Putamen (tissue), 1 donor: ENCODE data around the gene LHFPL2.

Source experiments
- DNase-seq: peaks from one replicate; pipeline ENCODE4 v3.0.0-alpha.2; 2016; ENCODE audit warnings: low spot score

LHFPL2 gene

GRCh38 chr5:78595458-78595921 lies 53.1 kb downstream of the LHFPL2 start:
- no peak for DNase-seq

DNA sequence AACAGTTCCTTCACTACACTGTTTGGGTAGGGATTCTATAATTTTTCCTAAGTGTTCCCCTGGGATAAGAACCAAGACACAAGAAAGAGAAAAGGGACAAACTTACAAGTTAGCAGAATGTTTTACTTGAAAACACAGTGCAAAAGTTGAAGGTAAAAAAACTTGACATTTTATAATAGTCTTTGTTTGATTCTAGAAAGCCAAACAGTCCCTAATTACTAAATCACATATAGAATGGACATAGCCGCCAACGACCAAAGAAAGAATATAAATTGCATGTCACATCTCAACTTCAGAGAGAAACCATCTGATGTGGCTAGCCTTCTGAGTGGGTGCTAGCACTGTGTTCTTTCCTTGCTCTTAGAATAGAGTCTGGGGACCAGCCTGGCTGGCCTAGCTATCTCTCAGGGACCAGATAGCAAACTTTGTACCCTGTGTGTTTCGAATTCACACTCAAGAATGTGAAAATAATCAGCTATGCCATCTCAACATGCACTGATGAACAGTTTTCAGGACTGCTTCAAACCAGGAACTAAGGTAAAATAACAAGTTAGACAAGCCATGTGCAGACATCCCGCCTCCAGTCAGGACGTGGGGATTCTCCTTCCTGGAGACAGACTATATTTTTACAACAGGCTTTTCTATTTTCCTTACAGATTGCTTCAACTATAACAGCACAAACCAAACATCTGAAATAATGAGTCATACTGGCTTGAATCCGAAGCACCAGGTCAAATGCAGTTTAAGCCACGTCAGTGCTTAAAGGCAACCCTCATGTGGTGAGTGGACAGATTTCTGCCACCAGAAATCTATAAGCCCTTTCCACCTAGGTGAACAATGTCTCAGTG lies 53.7 kb downstream of the LHFPL2 start:
- DNase-seq = no peak

DNA sequence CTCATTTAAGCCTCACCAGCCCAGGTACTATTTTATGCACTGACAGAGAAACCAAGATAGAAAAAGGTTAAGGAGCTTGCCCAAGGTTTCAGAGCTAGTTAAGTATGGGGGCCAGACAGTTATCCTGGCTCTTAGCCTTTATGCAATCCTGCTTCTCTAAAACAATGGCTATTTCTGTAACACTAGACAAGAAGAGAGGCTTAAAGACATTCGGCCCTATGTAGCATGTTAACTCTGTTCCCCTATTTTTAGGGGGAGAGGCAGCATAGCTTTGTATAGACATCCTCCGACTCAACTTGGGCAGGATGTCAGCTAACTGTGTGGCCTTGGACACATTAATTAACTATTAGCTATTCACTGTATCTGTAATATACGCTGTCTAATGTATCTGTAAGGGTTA lies 54.6 kb downstream of the LHFPL2 start:
- no peak for DNase-seq

DNA sequence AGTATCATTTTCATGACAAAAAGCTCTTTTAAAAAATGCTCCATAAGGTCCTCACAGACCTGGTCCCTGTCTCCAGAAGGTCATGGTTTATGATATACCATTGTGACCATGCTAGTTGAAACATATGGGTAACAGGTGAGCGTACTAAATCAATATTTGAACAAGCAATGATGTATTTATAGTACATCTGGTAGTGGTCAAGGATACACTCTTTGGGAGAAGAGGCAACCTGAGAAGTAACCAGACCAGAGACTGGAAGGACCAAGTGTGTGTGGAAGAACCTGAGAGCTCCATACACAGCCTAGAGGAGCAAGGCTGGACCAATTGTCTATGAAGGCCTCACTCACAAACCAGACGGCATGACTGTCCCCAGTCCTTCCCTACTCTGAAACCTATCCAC lies 55.1 kb downstream of the LHFPL2 start:
- DNase-seq = no peak

GRCh38 chr5:78592735-78593386 lies 55.7 kb downstream of the LHFPL2 start:
- no peak for DNase-seq

- no peak for DNase-seq
Observed at GRCh38 chr5:78591972-78592700, 56.4 kb downstream of the LHFPL2 start.

DNA sequence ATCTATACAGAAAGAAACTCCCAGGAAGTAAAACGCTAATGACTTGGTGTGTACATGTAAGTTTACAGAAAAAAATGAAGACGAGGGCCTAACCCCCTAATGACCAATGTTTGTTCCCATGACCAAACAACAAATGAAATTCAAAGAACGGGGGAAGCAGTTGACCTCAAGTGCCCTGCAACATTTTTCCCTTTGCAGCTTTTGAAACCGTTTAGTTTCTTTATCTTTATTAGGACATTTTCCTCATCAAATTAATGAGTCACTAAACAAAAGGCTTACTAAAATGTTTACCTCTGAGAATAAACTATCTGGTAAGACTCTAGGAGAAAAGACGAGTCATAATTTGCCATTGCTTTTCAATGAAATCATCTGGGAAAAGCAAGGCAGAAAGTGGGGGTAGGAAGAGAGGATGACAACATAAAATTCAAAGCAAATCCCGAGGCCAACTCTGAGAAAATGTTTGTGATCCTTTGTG lies 57.4 kb downstream of the LHFPL2 start:
- no peak for DNase-seq

DNA sequence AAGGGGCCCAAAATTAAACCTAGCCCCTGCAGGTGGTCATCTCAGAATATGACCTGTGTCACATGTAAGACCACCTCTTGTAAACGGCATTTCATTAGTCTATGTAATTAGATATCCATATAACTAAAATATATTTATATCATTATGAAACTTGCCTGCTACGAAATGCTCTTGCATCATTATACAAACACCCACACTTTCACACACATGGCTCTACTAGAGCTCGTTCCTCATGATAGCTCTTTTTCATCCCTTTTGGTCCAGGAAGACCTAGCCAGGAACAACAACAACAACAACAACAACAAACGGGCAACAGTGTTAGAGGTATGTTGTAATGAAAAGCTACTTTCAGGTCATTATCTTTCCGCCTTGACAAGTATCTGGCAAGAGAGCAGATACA lies 58.6 kb downstream of the LHFPL2 start:
- no peak for DNase-seq

- no peak for DNase-seq
Observed at GRCh38 chr5:78588507-78588906, 60.1 kb downstream of the LHFPL2 start.

DNA sequence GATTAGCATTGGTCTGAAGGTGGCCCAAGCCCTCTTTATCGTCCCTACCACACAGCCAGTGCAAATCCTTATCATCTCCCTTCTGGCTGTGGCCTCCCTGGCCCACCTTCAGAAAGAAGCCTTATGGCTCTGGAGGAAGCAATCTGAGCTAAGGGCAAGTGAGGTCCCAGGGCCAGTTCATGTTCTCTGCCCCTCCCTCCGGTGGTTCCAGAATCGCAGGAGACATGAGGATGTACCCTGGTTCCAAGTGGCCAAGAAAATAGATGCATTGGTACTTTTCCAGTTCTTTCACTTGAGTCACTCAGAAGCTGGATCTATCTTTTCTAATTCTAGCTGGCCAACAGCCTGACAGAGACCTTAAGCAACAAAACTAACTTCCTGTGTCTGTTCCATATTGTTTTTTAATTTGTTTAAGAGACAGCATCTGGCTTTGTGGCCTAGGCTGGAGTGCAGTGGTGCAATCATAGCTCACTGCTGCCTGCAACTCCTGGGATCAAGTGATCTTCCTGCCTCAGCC lies 60.7 kb downstream of the LHFPL2 start:
- no peak for DNase-seq

DNA sequence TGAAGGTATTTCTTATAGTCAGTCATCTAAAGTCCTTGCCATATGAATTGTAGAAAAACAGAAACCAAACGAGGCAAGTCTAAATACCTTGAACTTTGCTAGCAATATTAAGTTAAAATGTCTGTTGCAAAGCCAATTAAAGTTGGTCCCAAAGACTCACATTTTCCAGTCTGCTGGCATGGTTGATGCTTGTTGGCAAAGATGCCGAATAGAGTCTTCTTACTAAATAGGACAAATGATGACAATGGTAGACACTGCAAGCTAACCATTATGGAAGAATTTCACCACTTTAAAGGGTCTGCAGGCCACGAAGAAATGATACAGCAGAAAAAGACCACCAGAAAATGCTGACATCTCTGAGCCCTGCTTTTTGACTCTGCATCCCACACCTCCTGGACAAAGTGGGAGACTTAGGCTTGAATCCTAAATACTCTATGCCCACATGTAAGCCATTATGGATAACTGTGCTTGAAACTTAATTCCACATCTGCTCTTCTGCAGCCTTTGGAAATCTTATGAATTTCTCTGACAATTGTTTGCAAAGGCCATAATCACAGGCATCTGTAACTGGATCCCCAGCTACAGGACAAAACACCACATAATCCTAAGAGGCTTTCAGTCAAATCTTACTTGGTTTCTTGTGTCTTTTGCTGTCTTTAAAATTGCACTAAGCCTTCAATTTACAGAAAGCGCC lies 61.3 kb downstream of the LHFPL2 start:
- no peak for DNase-seq

DNA sequence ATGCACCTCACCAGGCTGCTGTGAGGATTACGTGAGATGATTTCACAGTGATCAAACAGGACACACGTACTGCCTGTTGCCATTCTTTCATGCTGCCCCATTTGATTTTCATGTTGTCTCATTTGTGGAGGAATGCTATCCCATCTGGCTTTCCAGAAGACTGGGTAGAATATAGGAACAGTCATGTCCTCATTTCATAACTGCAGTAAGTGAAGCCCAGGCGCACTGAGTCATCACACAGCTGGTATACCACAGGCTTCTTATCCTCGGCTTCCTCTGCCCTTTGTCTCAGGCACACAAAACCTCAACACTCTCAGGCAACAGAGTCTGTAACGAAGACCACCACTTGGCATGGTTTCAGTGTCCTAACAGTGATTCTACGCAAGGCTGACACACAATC lies 62.3 kb downstream of the LHFPL2 start:
- DNase-seq = no peak

- no peak for DNase-seq
Observed at GRCh38 chr5:78578015-78578414, 70.6 kb downstream of the LHFPL2 start.

- no peak for DNase-seq
Observed at GRCh38 chr5:78577071-78577807, 71.3 kb downstream of the LHFPL2 start.

- DNase-seq = no peak
Observed at GRCh38 chr5:78576376-78576775, 72.2 kb downstream of the LHFPL2 start.

DNA sequence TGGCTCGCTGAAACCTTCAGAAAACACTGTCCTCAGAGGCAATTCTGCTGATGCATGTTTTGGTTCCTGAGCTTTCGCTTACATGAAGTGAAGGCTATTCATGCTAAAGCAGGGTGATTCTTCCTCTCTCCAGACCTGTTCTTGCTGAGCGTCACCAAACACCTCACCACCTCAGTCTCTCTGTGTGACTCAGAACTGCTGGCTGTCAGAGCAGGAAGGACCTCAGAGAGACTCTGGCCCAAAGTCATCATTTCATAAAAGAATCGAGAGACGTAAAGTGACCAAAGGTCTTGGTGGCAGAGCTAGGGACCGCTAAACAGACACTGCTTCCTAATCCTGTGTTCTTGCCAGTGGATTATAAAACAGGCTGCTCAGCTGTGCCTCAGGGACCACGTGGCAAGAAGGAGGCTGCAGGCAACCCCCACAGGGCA lies 73.8 kb downstream of the LHFPL2 start:
- DNase-seq = no peak

DNA sequence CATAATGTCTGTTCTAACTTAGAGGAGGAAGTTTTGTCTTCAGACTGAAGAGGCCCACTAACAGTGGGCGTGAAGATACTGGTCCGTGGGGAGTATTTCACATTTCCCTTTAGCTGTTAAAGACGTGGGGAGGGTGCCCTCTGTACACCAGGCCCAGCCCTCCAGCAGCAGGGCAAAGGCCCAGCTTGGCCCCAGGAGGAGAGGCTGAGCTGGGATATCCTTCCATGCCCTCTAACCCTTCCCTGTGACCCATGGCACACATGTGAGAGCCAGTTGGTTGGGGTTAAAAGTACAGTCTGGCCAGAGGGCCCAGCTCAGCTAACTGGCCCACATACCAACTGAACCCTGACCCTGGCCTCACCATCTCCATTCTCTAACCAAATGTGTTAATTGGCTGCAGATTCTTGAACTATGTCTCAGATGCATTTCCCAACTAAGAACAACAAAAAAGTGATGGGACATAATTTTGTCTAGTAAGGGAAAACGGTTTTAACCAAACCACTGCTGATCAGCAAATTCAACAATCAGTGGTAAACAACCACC lies 74.4 kb downstream of the LHFPL2 start:
- no peak for DNase-seq

GRCh38 chr5:78573318-78573717 lies 75.3 kb downstream of the LHFPL2 start:
- no peak for DNase-seq

DNA sequence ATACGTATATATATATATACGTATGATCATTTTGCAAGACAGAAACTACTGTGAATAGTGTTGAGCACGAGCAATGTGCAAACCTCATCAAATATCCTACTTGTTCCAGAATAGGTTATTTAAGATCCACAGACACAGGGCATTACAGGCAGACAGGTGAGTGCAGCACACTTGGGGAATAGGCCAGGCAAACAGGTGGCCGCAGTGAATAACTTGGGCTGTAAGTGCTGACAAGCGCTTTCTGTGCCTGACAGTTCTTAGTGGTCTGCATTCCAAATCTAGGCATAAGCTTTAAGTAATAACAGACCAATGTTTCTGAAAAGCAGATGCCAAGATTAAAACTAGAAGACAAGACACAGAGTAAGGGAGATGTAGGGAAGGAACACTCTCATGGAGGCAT lies 77.9 kb downstream of the LHFPL2 start:
- no peak for DNase-seq

DNA sequence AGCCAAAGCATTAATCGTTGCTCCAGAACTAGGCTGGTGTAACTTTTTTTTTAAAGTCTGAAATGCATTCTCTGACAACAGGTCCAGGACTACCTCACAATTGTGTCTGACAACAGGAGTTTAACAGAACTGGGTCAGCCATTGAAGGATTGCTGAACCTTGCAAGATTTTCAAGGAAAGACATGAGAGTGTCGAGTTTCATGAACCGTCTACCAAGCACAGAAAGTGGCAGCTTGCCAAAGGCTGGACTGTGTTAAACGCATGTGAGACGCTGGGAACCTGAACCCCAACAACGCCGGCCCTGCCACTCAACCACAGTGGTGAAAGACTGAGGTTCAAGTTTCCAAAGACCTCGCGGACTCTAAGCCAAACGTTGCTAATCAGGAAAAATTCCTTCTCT lies 79.1 kb downstream of the LHFPL2 start:
- DNase-seq = no peak

GRCh38 chr5:78568676-78569075 lies 79.9 kb downstream of the LHFPL2 start:
- no peak for DNase-seq
